ENCODE measurements around the gene AURKAIP1.
A peak's percentile ranks its signal among the peaks of the same experiment; 100 is the strongest.

The AURKAIP1 gene

GRCh38 chr1:1335283-1335682, 39.7 kb downstream of the AURKAIP1 start:
- no peak for DNase-seq (ENCODE audit: low read depth in 2 of 2, low spot score in 1 of 2)

GRCh38 chr1:1334835-1335234, 40.2 kb downstream of the AURKAIP1 start:
- no peak for DNase-seq (ENCODE audit: low read depth in 2 of 2, low spot score in 1 of 2)

- no peak for DNase-seq (ENCODE audit: low read depth in 2 of 2, low spot score in 1 of 2)
These were observed 41.3 kb downstream of the AURKAIP1 start for GRCh38 chr1:1333551-1334241.

- DNase-seq (ENCODE audit: low read depth in 2 of 2, low spot score in 1 of 2): no peak
These were observed 42.1 kb downstream of the AURKAIP1 start for GRCh38 chr1:1332774-1333480.

GRCh38 chr1:1332031-1332755, 42.8 kb downstream of the AURKAIP1 start:
- DNase-seq (ENCODE audit: low read depth in 2 of 2, low spot score in 1 of 2): no peak

- DNase-seq (ENCODE audit: low read depth in 2 of 2, low spot score in 1 of 2): no peak
These were observed 43.7 kb downstream of the AURKAIP1 start, which contains the start of gene TAS1R3 for GRCh38 chr1:1331068-1331965. Gene TAS1R3, plus strand, starts transcription at chr1:1331280. Its CDS starts 66 bp downstream, at chr1:1331346.

- no peak for DNase-seq (ENCODE audit: low read depth in 2 of 2, low spot score in 1 of 2)
These were observed 44.5 kb downstream of the AURKAIP1 start for GRCh38 chr1:1330366-1331067.

- no peak for DNase-seq (ENCODE audit: low read depth in 2 of 2, low spot score in 1 of 2)
These were observed 45.5 kb downstream of the AURKAIP1 start for GRCh38 chr1:1329304-1330210.

GRCh38 chr1:1328254-1328653, 46.8 kb downstream of the AURKAIP1 start:
- no peak for DNase-seq (ENCODE audit: low read depth in 2 of 2, low spot score in 1 of 2)

- no peak for DNase-seq (ENCODE audit: low read depth in 2 of 2, low spot score in 1 of 2)
These were observed 47.7 kb downstream of the AURKAIP1 start for GRCh38 chr1:1327291-1327690.

- DNase-seq (ENCODE audit: low read depth in 2 of 2, low spot score in 1 of 2): no peak
These were observed 48.9 kb downstream of the AURKAIP1 start for GRCh38 chr1:1326075-1326605.

GRCh38 chr1:1325288-1326074, 49.5 kb downstream of the AURKAIP1 start:
- no peak for DNase-seq (ENCODE audit: low read depth in 2 of 2, low spot score in 1 of 2)

GRCh38 chr1:1324524-1325287, 50.3 kb downstream of the AURKAIP1 start, which contains the start of the genes CPTP and INTS11:
Gene CPTP, plus strand, starts transcription at chr1:1324802. Its CDS starts 2,109 bp downstream, at chr1:1326911.
Gene INTS11, minus strand, starts transcription at chr1:1324660. Its CDS starts 52 bp downstream, at chr1:1324608.
- DNase-seq (ENCODE audit: low read depth in 2 of 2, low spot score in 1 of 2): peak; percentile 88 to 96

- no peak for DNase-seq (ENCODE audit: low read depth in 2 of 2, low spot score in 1 of 2)
These were observed 50.9 kb downstream of the AURKAIP1 start for GRCh38 chr1:1324084-1324523.

Measured in stimulated activated CD8-positive, alpha-beta memory T cell treated with anti-CD3 and anti-CD28 coated beads, Interleukin-4, amount 100 ng/mL, for 1 hour (primary cell).